ENCODE measurements around the gene TMEM231. TPM values are rescaled to one million over a fixed set of nuclear protein-coding genes. Genes with fewer than 3 reads are reported as not detected.
A peak's percentile ranks its signal among the peaks of the same experiment; 100 is the strongest.

Gene TMEM231
- total and polyA plus RNA-seq, 9 of the 15 experiments (the other 6 are each of a cell fraction or from before 2014, with no cell fraction given), result 1.6 to 27.6 (median 9.1) TPM

- TF ChIP-seq GABPA (tag; conservative IDR thresholded peaks at IDR 0.05; ENCODE audit: low read depth), result no peak
- TF ChIP-seq KDM2B (CRISPR knock-in tag; IDR thresholded peaks at IDR 0.05), result 0 out of 2 replicates have a peak, but pooled peaks have one; percentile 26
- no peak for TF ChIP-seq PATZ1 (CRISPR knock-in tag; IDR thresholded peaks at IDR 0.05; ENCODE audit: borderline replicate concordance)
- no peak for TF ChIP-seq RUNX1 (IDR thresholded peaks at IDR 0.05; ENCODE audit: low read depth)
- no peak for TF ChIP-seq GTF2F1 (IDR thresholded peaks at IDR 0.05; ENCODE audit: low read depth, low read length)
- no peak for TF ChIP-seq FOXJ3 (CRISPR knock-in tag; IDR thresholded peaks at IDR 0.05)
- TF ChIP-seq LCOR (CRISPR knock-in tag; IDR thresholded peaks at IDR 0.05), result 0 out of 2 replicates have a peak, but pooled peaks have one; percentile 3
- TF ChIP-seq HDAC3 (IDR thresholded peaks at IDR 0.05; ENCODE audit: borderline replicate concordance, partially characterized antibody), result peak; percentile 47
- no peak for TF ChIP-seq ZKSCAN3 (CRISPR knock-in tag; IDR thresholded peaks at IDR 0.05)
- TF ChIP-seq E2F1 (CRISPR knock-in tag; IDR thresholded peaks at IDR 0.05), result no peak
- TF ChIP-seq, protein P1, sequence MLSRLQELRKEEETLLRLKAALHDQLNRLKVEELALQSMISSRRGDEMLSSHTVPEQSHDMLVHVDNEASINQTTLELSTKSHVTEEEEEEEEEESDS (CRISPR knock-in tag; IDR thresholded peaks at IDR 0.05), result no peak
- no peak for TF ChIP-seq ARID2 (IDR thresholded peaks at IDR 0.05)
- TF ChIP-seq, protein P2, sequence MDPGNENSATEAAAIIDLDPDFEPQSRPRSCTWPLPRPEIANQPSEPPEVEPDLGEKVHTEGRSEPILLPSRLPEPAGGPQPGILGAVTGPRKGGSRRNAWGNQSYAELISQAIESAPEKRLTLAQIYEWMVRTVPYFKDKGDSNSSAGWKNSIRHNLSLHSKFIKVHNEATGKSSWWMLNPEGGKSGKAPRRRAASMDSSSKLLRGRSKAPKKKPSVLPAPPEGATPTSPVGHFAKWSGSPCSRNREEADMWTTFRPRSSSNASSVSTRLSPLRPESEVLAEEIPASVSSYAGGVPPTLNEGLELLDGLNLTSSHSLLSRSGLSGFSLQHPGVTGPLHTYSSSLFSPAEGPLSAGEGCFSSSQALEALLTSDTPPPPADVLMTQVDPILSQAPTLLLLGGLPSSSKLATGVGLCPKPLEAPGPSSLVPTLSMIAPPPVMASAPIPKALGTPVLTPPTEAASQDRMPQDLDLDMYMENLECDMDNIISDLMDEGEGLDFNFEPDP (CRISPR knock-in tag; IDR thresholded peaks at IDR 0.05), result no peak
- TF ChIP-seq, protein P3, sequence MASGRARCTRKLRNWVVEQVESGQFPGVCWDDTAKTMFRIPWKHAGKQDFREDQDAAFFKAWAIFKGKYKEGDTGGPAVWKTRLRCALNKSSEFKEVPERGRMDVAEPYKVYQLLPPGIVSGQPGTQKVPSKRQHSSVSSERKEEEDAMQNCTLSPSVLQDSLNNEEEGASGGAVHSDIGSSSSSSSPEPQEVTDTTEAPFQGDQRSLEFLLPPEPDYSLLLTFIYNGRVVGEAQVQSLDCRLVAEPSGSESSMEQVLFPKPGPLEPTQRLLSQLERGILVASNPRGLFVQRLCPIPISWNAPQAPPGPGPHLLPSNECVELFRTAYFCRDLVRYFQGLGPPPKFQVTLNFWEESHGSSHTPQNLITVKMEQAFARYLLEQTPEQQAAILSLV (tag; IDR thresholded peaks at IDR 0.05), result no peak
- TF ChIP-seq FOXK2 (conservative IDR thresholded peaks at IDR 0.05 in 1 of 2, IDR thresholded peaks at IDR 0.05 in 1 of 2; ENCODE audit: low read depth in 2 of 2), result peak in 1 of 2 experiments; percentile 81; a peak in 2 of 4 replicates
- TF ChIP-seq HDAC6 (IDR thresholded peaks at IDR 0.05; ENCODE audit: low read depth, low read length), result no peak
- TF ChIP-seq NCOA6 (IDR thresholded peaks at IDR 0.05), result no peak
- TF ChIP-seq SREBF1 (IDR thresholded peaks at IDR 0.05; ENCODE audit: borderline replicate concordance, low read depth, low read length), result no peak
- TF ChIP-seq, protein P4, sequence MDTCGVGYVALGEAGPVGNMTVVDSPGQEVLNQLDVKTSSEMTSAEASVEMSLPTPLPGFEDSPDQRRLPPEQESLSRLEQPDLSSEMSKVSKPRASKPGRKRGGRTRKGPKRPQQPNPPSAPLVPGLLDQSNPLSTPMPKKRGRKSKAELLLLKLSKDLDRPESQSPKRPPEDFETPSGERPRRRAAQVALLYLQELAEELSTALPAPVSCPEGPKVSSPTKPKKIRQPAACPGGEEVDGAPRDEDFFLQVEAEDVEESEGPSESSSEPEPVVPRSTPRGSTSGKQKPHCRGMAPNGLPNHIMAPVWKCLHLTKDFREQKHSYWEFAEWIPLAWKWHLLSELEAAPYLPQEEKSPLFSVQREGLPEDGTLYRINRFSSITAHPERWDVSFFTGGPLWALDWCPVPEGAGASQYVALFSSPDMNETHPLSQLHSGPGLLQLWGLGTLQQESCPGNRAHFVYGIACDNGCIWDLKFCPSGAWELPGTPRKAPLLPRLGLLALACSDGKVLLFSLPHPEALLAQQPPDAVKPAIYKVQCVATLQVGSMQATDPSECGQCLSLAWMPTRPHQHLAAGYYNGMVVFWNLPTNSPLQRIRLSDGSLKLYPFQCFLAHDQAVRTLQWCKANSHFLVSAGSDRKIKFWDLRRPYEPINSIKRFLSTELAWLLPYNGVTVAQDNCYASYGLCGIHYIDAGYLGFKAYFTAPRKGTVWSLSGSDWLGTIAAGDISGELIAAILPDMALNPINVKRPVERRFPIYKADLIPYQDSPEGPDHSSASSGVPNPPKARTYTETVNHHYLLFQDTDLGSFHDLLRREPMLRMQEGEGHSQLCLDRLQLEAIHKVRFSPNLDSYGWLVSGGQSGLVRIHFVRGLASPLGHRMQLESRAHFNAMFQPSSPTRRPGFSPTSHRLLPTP (IDR thresholded peaks at IDR 0.05; ENCODE audit: borderline replicate concordance, extremely low read depth, insufficient read length), result no peak
- TF ChIP-seq GTF2A2 (tag; IDR thresholded peaks at IDR 0.05), result no peak
Measured at GRCh38 chr16:75556431-75556950, 439 bp upstream of the TMEM231 start (continued).
